NCI-H146 treated with DMSO at 0.1 percent for 48 hours (cell line): ENCODE data around the gene CKB.
A peak's percentile ranks its signal among the peaks of the same experiment; 100 is the strongest.
"Not testable (repeated sequence)": the region's sequence is repeated elsewhere in the genome, so short reads cannot be mapped to it uniquely, and the experiment has no call there.

Source experiments
- DNase-seq: peaks from one replicate; lab custom pipeline; 2025; ENCODE audit not compliant: unreplicated experiment; lab: John Stamatoyannopoulos, UW

Gene CKB

DNA sequence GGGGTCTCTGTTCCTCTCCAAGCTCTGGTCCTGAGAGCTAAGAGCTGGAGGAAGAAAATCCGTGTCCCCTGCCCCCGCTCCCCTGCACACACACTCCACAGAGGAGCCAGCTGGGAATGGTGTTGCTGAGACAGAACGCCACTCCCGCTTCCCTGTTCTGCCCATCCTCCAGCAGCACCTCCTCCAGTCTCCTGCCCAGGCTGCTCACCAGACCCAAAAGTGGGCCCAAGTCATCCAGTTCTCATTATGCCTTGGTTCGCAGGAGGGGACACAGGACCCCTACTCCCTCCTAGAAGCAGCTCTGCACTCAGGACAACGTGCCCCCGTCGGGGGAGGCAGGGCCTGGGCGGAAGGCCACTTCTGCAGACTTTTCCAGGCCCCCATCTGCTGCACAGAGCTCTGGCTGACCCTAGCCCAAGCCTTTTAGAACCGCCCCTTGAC, 5.5 kb upstream of the CKB start:
- peak; percentile 23 for DNase-seq

DNA sequence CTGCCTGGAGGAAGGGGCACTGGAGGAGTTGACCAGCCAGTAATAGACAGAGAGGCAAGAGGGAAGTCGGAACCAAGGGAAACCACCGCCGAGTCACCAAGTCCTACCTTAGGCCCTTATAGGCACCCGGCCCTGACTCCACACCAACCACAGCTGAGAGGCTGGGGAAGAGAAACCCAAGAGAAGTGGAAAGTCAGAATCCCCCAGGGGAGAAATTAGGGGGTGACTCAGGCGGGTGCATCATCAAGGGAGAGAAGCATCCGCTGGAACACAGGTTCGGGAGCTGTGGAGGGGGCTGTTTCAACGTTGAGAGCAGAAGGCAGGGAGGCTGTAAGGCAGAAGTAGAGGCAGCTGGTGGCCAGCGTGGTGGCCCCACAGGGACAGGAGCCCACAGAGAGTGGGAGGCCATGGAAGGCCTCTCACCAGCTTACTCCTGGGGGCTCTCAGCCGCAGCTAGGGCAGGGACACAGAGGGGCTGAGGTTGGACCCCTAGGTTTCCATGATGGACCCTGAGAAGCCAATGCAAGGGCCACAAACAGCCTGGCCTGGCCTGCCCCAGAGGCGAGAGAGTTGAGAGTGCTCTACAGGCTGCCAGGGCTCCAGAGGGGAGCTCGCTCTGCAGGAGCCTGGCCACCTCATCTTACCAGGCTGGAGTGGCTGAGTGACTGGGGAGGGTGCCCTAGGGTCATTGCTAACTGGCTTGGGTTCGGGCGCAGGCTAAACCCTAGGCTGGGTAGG, 4.9 kb upstream of the CKB start:
- DNase-seq: no peak

DNA sequence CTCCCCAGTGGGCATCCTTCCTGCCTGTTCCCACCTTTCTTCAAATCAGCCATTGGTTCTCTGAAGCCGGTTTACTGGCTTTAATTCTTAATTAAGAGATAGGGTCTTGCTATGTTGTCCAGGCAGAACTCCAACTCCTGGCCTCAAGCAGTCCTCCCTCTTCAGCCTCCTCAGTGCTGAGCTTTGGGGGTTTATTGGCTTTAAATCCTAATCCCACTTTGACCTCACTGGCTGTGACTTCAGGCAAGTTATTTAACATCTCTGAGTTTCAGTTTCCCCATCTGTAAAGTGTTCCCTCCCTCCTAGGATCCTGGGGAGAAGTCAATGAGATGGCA, 4.3 kb upstream of the CKB start:
- DNase-seq: no peak

DNA sequence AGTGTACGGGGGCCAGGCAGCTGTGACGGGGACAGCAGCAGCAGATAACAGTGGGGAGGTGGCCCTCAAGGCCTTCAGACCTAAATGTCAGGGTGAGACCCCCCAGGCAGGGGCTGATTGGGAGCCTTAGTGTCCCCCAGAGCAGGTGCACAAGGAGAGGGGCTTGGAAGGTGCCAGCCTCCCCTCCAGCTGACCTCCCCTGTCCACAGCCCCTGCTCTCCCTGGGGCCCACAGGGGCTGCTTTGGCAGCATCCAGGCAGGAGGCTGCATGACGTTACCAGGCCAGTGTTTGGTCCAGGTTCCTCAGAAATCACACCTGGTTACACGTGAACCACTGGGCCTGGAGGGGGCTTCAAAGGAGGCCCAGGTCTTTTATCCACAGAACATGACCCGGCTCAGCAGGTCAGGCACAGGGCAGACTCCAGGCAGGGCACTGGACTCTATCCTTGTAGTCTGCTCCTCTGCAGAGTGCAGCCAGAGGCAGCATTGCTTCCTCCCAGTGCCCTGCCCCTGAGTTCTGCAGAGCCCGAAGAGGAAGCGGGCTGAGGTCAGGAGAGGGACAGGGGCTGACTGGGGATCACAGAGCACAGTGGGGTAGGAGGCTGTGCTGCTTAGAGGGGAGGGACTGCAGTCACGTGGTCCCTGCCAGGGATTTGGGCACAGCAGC, 3.8 kb upstream of the CKB start:
- no peak for DNase-seq

DNA sequence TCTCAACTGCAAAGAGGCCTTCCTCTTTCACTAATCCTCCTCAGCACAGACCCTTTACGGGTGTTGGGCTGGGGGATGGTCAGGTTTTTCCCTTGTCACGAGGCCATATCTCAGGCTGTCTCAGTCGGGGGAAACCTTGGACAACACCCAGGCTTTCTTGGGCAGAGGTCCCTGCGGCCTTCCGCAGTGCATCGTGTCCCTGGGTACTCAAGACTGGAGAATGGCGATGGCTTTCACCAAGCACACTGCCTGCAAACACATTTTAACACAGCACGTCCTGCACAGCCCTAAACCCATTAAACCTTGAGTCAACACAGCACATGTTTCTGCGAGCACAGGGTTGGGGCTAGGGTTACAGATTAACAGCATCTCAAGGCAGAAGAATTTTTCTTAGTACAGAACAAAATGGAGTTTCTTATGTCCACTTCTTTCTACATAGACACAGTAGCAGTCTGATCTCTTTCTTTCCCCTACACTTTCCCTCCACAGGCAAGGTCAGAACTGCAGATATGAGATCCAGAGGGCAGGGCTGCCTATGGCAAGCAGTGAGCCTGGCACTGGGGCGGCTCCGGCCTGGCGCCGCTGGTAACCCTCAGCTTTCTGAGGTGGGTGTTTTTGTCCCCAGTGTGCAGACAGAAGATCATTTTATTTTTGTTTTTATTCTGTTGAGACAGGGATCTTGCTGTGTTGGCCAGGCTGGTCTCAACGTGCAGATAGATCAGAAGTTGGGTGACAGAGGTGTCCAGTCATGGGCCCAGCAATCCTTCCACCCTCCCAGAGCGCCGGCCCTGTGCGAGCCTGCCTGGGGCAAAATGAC, 3.0 kb upstream of the CKB start:
- not testable (repeated sequence) for DNase-seq

DNA sequence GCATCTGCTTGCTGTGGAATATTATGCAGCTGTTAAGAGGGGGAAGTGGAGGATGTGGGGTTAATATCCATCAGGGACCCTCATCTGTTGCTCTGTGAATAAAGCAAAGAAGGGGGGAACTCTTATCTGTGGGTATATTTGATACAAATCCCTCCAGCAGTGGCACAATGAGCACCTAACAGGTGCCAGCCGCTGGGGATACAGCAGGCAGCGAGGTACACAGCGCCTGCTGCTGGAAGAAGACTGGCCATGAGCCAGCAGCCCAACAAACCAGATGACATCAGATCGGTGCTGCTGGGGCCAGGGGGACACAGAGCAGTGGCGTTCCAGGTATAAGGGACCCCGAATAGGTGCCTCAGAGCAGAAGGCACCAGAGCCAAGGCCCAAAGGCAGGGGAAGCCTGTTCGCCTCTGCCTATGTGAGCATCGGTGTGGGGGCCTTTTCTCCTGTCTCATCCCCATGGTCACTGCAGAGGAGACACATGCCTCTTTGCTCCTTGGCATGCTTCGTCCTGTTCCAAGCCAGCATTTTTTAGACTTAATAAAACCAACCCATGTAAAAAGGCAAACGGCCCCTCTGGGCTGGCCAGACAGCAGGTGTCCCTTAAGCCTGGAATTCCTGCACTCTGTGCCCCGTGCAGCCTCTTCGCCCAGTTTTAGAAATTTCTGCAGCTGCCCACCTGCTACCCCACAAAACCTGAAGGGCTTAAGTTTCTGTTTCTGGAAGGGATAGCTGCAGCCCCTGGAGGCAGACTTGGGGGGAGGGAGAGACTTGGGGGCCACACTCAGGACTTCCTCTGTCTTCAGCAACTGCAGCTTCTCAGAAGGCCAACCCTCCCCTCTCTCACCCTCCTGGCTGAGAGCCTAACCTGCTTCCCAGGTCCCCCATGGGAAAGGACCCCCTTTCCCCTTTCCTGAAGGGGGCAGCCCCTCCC, 1.6 kb upstream of the CKB start:
- DNase-seq: no peak

DNA sequence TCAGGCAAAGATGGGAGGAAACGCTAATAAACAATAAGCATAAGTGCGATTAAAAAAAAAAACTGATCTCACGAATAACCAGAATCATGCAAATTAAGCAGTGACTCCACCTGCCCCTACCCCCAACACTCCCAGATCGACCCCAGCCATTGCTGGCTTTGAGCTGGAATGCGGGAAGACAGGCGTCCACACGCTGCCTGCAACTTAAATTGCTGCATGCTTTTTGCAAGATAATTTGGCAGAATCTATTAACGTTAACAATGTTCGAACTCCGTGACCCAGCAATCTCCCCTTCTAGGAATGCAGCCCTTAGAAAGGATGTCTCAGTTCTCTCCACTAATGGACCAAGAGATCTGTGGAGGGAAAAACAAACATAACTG, 935 bp upstream of the CKB start:
- DNase-seq: no peak

DNA sequence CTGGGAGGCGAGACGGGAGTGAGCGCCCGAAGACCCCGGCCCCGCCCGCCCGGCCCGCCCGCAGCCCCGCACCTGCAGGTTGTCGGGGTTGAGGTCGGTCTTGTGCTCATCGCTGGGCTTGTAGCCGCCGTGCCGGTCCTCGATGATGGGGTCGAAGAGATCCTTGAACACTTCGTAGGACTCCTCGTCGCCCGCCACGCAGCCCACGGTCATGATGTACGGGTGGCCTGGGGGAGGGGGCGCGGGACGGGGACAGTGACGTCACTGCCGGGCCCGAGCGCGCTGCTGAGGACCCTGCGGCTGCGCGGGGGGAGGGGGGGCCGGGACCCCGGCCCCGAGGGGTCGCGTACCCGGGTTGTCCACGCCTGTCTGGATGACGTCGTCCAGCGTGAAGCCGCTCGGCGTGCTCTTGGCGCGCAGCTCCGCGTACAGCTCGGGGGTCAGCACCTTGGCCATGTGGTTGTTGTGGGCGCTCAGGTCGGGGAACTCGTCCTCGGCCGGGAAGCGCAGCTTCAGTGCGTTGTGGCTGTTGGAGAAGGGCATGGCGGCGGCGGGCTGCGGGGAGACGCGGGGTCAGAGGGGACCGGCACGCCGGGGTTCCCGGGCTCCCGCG, 573 bp downstream of the CKB start:
- DNase-seq: peak; percentile 43

DNA sequence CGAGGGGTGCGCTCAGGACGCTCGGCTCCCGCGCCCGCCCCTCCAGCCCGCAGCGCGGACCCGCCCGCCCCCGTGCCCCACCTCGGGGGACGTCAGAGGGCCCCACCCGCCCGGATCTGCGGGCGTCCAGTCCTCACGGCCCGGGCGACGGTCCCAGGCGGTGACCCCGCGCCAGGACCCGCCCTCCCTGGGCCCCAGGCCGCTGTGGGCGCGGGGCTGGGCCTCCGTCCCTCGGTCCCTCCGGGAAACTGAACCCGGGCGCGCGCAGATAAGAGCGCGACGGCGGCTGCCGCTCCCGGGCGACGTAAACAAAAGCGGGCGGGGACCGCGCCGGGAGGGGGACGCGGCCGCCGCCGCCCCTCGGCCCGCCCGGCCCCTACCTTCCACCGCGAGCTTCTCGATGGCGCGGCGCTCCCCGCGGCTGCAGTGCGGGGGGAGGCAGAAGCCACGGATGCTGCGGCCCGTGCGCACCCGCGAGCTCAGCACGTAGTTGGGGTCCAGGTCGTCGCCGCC, 1.1 kb downstream of the CKB start:
- DNase-seq: no peak

DNA sequence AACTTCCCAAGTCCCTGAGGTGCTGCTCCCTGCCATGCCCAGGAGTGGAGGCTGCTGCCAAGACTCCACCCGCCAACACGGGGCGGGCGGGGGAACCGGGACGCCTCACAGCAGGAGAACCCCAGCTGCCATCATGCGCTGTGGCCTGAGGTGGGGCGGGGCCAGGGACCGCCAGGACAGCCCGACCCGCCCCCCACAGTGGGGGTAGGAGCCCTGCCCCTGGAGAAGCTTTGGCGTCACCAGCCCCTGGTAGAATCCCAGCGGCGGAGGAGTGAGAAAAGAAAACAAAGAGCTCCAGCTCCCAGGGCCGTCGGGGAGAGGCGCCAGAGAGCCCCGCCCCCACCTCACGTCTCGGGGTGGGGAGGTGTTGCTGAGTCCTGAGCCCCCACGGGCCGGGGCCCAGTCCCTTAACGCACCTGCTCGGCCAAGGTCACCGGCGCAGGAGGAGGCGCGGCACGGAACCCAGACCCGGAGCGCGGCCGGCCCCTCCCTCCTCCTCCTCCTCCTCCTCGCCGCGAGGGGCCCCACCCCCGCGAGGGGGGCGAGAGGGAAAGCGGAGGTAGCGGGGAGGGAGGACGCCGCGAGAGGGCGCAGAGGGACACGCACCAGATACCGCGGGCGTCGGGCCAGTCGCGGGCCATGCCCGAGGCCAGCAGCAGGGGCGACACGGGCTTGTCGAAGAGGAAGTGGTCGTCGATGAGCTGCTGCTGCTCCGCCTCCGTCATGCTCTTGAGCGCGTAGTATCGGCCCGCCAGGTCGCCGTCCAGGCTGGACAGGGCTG, 1.8 kb downstream of the CKB start:
- peak; percentile 24 for DNase-seq

DNA sequence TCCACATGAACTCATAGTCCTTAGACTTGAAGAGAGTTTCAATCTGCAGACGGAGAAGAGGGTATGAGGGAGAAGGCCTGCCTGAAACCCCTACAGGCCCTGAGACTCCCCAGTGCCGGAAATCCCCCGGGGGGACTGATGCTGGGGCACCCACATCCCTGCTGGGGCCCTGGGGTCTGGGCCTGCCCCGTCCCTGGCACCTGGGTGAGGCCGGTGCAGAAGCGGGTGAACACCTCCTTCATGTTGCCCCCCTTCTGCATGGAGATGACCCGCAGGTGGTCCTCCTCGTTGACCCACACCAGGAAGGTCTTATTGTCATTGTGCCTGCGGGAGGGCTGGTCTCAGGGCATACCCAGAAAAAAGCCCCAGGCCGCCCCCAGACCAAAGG, 2.4 kb downstream of the CKB start:
- no peak for DNase-seq

DNA sequence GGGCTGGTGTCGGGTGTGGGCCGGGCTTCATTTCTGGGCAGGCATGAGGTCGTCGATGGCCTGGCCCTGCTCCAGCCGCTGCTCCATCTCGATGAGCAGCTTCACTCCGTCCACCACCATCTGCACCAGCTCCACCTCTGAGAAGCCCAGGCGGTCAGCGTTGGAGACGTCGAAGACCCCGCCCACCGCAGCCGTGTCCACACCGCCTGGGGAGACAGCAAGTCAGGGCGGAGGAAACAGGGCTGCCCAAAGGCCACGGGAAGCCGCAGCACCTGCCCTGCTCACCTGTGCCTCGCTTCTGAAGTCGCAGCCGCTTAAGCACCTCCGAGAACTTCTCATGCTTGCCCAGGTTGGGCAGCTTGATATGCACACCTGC, 2.8 kb downstream of the CKB start:
- DNase-seq: no peak

DNA sequence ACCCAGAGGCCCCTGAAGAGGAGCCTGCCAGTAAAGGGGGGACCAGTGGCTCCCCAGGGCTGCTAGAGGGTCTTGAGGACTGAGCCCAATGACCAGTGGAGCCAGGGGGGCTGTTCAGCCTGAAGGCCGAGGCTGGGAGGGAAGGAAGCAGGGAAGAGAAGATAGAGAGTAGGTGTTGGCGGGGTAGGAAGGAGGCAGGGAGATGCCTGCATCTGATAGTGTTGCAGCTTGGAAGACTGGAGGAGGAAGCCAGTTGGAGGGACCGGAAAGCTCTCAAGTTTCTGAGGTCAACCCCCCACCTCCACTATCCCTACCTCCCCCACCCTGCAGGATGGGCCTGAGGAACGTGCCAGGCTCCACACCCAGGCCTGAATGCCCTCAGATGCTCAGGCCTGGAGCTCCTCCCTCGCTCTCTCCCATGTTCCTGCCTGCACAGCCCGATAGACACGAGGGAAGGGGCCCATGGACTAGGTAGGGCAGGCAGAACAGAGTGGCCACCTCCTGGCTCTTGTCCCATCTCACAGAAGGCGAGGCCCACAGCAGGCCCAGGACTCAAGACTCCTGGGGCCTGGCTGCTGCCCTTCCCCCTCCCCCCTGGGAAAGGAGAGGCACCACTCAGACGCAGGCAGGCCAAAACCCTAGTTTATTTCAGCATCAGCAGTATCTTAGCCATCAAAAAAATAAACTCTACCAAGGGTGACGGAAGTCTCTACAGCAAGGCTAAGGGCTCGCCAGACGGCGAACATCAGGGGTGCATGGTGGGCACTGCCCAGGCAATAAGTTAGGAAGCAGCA, 3.4 kb downstream of the CKB start:
- DNase-seq: no peak

DNA sequence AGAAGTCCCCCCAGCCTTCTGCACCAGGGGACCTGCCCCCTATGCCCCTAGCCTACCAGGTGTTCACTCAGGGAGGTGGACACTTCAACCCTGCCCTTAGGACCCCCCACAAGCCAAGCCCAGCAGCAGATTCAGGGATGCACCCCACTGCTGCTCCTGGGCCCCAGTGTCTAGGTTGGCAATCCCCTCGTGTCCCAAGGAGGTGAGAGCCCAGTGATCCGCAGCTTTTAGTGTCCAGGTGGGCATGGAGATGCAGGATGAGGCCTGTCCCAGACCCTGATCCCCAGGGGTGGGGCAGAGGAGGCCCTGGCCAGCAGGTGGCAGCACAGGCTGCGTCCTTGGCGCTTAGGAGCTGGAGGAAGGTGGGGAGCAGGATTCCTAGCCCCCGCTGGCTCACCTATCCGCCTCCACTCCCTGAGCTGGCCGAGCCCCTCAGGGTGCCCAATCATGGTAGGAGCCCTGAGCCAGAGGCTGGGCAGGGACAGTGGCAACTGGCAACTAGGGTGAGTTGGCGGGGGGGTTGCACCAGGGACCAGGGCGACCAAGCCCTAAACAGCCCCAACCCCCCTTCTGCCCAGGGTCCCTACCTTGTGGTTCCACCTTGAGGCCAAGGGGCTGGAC, 4.1 kb downstream of the CKB start:
- DNase-seq: peak; percentile 26

DNA sequence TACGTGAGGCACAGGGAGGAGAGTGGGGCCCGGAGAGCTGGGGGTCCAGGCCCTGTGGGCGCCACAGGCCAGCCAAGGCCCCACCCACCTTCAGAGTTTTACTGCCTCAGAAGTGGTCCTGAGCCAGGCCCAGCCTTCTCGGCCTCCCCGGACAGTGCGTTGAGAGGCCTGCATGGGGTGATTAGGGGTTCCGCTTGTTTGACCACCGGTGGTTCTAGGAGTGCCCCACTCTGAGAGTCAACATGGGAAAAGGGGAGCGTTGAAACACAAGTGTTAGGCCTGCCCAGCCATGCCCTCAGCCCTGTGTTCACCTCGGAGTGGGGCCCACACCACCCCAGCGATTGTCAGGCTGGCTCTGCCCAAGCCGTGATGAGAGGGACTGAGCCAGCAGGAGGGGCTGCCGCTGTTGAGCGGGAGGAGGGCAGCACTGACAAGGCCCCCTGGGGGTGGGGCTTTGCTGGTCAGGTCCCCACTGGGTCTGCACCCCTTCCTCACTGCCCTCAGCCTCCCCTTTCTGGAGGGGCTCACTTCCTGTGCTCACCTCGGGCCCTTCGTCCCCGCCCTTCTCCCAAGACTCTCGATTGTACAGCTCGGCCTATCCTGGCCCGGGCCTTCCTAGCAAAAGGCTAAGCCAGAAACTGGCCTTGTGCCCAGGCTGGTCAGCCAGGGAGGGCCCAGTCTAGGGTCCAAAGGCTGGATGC, 4.8 kb downstream of the CKB start:
- no peak for DNase-seq

DNA sequence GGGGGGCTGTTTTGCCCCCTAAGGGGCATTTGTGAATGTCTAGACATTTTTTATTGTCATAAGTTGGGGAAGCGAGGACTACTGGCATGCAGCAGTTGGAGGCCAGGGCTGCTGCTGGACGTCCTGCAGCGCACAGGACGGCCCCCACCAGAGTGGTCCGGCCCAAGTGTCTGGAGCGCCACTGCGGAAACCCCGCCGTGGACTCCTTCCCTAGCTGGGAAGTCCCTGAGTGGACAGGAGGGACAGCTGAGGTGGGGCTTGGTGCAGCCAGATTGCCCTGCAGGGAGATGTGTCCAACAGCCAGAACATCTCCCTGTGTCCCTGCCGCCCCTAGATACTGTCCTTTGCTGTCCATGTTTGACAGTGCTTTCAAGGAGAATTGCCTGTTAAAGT, 5.5 kb downstream of the CKB start:
- DNase-seq: no peak

DNA sequence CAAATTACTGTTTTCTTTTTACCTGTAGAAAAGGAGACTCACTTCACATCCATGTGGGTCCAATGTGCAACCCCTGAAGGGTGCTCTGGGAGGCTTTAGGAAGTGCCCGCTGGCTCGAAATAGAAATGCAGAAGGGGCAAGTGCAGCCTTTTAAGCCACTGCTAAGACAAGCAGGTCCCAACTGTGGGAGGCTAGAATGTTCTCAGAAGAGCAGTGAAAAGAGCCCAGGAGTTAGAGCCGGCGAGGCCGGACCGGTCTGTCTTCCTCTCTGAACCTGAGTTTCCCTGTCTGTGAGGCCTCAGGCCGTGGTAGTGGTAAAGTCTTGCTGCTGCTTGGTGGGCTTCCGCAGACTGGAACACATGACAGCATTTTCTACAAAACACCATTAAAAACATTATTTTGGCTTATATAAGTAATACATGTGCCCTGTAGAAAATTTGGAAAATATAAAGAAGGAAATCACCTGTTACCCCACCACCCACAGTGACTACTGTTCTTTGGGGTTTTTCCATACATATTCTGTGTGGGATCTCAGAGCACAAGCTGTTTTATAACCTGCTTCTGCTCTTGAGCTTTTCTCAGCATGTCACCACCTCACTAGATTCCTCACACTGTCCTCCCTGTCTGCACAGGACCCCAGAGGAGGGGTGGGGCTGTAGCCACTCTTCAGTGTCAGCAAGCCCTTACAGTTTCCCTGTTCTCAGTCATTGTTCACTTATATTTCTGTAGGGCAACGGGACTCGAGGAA, 6.0 kb downstream of the CKB start:
- no peak for DNase-seq
